Measurements from ENCODE around the gene STIMATE.

STIMATE gene

GRCh38 chr3:52897130-52898122, at the start of gene STIMATE:
Gene STIMATE, minus strand, starts transcription at chr3:52897548. Its CDS starts 98 bp downstream, at chr3:52897450.
- DNase-seq (ENCODE audit: low read depth): peak; percentile 80

DNA sequence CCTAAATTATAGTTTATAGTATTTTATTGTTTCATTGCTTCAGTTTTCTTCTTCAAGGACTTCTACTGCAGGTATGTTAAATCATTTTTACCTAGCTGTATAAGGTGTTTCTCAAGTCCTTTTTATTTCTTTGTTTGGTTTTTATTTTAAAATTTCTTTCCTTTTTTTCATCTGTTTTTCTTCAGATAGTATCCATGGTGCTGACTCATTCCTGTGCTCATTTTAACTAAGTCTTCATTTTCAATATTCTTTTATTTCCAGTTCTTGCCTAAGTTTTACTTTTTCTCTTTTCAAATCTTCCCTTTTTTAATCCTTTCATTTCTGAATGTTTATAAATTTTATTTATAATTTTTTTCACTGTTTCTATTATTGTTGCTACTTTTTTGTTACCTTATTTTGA, 42.3 kb upstream of the STIMATE start:
- peak; percentile 10 for DNase-seq (ENCODE audit: low read depth)

DNA sequence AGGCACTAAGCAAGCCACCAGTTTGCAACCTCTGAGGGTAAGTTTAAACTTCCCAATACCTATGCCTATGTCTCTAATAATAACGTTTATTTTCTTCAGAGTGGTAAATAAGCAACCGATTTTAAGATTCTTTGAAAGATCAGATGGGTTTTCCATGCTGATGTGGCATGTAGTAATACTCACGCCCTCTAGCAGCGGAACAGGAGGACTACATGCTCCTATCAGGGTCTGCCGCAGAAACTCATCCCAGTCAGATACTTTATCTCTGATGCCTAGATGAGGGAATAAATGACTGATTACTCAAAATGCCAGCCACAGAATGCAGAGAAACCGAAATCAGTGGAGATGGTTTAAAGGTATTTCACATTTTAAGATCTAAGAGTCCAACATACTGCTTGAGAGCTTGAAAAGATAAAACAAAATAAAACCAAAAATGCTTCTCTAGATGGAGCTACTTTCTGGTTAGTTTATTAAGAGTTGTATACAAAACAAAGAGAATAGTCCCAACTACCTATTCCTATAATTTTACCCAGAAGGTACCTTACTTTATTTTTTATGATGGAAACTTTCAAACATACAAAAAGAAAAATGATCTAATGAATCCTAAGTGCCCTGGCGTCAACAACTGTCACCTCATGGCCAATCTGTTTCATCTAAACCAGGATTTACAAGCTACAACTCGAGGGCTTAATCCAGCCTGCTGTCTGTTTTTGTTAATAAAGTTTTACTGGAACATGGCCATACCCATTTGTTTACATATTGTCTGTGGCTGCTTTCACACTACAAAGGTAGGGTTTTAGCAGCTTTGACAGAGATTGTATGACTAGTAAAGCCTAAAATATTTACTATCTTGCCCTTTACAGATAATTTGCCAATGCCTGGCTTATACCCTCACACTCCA, 37.5 kb upstream of the STIMATE start:
- DNase-seq (ENCODE audit: low read depth): peak; percentile 72

DNA sequence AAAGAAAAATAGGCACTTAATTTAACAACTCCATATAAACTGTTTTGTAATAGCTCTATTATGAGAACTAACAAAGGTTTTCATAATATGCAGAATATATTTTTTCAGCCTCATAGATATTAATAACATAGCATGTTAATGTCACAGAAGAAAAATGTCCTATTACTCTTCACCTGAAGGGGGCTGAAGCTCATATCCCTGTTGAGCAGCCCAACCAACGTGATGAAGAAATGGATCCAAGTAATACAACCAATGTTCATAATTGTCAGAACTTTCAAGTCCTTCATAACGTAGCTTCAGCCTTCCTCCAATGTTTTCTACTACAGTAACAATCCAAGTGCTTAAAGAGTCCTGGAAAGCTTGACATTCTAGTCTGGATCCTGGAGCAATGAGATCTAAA, 34.5 kb upstream of the STIMATE start:
- DNase-seq (ENCODE audit: low read depth): no peak

GRCh38 chr3:52931328-52931727, 34.0 kb upstream of the STIMATE start:
- DNase-seq (ENCODE audit: low read depth): no peak

GRCh38 chr3:52930748-52931147, 33.4 kb upstream of the STIMATE start:
- DNase-seq (ENCODE audit: low read depth): no peak

GRCh38 chr3:52926554-52926953, 29.2 kb upstream of the STIMATE start:
- DNase-seq (ENCODE audit: low read depth): no peak

DNA sequence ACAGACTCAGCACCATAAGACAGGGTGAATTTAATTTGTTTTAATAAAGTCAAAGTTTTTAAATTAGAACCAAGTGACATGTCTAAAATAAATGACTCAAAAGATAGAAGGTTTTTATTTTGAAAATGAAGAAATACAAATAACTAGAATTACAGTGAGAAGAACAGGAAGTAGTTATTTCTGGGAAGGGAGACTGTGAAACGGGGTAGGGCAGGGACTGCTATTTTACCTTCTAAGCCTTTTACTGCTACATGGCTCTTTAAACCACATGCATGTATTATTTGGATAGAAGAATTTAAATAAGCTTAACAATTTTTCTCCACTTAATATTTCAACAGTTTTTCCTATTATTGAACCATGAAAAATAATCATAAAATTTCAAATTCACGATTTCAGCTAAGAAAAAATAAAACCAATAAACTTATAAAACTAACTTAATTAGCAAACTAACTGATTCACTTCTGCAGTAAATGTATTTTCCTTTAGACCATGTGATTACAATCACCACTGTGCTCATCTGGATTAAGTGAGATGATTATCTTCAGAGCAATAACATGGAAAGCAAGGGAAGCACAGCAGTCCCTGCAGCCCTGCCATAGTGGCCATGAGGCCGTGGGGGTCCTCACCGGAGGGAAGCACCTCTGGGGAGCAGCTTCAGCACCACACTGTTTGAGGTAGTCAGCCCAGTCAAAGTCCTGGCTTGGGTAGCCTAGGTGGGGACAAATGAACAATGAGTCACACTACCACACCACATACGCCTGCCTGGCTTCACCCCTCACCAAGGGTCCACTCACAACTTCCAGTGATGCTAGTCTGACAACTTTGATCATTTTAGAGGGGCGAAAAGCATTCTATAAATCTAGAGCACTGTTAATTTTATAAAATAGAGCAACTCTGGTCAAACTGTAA, 28.3 kb upstream of the STIMATE start:
- DNase-seq (ENCODE audit: low read depth): no peak

DNA sequence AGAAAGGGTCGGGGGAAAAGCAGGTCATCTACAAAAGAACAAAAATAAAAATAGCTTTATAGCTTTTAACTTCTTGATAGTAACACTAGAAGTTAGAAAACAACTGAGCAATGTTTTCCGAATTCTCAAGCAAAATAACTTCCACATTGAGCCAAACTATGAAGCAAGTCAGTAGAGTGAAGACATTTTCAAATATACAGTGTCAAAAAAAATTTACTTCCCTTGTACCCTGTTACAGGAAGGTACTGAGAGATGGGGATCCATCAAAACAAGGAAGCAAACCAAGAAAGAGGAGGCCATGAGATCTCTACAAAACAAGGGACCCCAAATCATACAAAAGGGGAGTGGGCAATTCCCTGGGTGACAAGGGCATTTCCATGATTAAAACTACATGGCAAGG, 26.6 kb upstream of the STIMATE start:
- no peak for DNase-seq (ENCODE audit: low read depth)

DNA sequence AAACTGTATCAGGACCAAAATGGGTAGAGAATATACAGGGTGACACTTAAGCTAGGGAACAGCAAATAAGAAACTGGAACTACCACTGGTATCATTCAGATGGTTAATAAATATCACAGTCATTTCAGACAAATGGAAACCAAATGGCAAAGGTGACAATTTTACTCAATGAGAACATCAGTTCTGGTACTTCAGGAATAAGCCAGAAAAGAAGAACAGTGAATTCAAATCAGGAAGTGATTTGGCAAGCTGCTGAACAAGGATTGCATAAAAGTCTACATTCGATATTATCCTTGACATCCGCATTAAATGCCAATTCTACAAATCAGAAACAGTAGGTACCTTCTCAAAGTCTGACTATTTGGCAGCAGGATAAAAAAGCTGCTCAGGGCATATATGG, 23.5 kb upstream of the STIMATE start:
- no peak for DNase-seq (ENCODE audit: low read depth)

DNA sequence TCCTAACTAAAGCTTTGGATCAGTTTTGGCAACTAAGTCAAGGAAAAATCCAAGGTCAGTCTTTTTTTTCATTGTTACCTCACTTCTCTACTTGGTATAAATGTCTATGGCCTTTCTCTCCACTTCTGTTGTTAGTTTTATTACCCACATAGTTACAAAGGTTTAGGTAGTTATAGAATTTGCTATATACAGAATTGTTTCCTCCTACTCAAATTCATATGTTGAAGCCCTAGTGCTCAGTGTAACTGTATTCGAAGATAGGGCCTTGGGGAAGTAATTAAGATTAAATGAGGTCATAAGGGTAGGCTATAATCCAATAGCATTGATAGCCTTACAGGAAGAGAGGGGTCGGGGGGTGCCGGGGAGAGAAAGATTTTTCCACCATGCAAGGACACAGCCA, 19.7 kb upstream of the STIMATE start:
- DNase-seq (ENCODE audit: low read depth): no peak

GRCh38 chr3:52915294-52915693, 17.9 kb upstream of the STIMATE start:
- DNase-seq (ENCODE audit: low read depth): no peak

GRCh38 chr3:52912885-52913731, 15.8 kb upstream of the STIMATE start:
- no peak for DNase-seq (ENCODE audit: low read depth)

- DNase-seq (ENCODE audit: low read depth): no peak
Measured at GRCh38 chr3:52910823-52911222, 13.5 kb upstream of the STIMATE start.

DNA sequence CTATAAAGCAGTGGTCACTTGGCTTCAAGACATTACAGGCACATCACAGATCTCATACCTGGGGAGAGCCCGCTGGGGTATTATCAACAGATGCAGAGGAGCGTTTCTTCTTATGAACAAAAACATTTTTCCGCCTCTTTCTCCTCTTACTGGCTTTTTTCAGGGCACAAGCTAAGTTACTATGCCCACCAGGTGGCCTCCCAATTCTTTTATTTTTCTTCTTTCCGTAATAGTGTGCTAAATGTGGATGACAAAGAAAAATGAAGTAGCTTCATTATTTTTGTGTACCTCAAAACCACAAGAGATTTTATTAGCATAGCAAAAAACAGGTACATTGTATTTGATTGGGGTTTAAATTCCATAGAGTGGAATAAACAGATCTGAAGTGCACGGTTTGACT, 10.1 kb upstream of the STIMATE start:
- no peak for DNase-seq (ENCODE audit: low read depth)

- no peak for DNase-seq (ENCODE audit: low read depth)
Measured at GRCh38 chr3:52904552-52904951, 7.2 kb upstream of the STIMATE start.

GRCh38 chr3:52904000-52904399, 6.7 kb upstream of the STIMATE start:
- DNase-seq (ENCODE audit: low read depth): no peak

- DNase-seq (ENCODE audit: low read depth): no peak
Measured at GRCh38 chr3:52896613-52897012, 735 bp downstream of the STIMATE start.

DNA sequence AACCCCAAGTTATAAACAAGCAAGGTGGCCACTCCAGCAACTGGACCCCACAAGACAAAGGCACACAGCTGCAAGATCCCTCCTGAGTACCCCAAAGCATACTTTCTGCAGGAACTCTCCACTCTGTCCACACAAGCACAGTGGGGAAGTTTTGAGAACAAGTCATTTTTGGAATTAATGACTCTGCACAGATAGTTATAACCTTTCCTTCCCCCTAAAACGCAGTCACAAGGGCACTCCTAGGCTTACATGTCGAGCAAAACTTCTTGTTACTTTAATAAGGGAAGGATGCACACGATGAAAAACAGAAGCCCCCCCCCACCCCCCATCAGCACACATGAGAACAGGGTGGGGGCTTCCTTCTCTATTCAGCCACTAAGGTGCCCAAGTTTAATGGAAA, 1.2 kb downstream of the STIMATE start:
- DNase-seq (ENCODE audit: low read depth): no peak

- no peak for DNase-seq (ENCODE audit: low read depth)
Measured at GRCh38 chr3:52895418-52895817, 1.9 kb downstream of the STIMATE start.

GRCh38 chr3:52894756-52895155, 2.6 kb downstream of the STIMATE start:
- DNase-seq (ENCODE audit: low read depth): no peak

Measured in iris pigment epithelial cell (primary cell).